Measurements from ENCODE around the gene ACTL6B. TPM values are rescaled to one million over a fixed set of nuclear protein-coding genes. Genes with fewer than 3 reads are reported as not detected.

The ACTL6B gene
- total and polyA plus RNA-seq, 9 of the 15 experiments (the other 6 are each of a cell fraction or from before 2014, with no cell fraction given): not detected

DNA sequence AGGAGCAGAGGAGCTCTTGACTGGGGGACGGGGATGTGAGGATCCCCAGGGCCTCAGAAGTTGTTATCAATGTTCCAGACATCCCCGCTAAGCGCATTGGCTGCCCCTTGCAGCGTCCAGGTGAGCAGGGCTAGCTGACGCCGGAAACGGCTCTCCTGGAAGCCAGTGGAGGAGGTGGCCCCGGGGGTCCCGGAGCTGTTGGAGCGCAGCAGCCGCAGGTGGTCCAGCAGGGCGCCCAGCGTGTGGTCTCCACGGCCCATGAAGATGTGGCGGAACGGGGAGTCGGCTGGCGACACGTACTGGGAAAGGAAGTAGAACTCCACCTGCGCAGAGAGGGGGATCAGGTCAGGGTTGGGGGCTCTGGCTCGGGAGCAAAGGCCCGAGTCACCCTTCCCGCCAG is 35.4 kb downstream of the ACTL6B start:
- BruUV-seq (replicated peaks): no TSS peak
- Histone ChIP-seq H3K9ac (ENCODE audit: insufficient read depth in 1 of 2, low read depth in 2 of 2, low read length in 2 of 2) (no peak overlapping the region), H3K79me2 (ENCODE audit: control insufficient read depth, insufficient read depth, low read length) (peaks cover 2% of the 10 kb centered on the region; the same call in 2 of the 3 replicates), H3K4me3 (no peak overlapping the region), H3K4me1 (replicated peaks in 1 of 2; ENCODE audit: control insufficient read depth in 2 of 2, insufficient read depth in 2 of 2, low read length in 2 of 2) (peaks cover 10 to 17% of the 10 kb centered on the region in 2 experiments; a peak in 4 of 5 replicates), H4K20me1 (replicated peaks; ENCODE audit: control insufficient read depth, insufficient read depth, low read length) (no peaks in the 10 kb centered on the region), H3K4me2 (ENCODE audit: insufficient read depth, low read length) (no peak overlapping the region), H3K27me3 (ENCODE audit: control insufficient read depth in 2 of 2, insufficient read depth in 2 of 2, low read length in 2 of 2) (no peaks in the 10 kb centered on the region), H3K9me3 (replicated peaks; ENCODE audit: control insufficient read depth, insufficient read depth, low read depth, low read length) (no peaks in the 10 kb centered on the region), H3K36me3 (ENCODE audit: control insufficient read depth, insufficient read depth, low read length) (peaks cover 28% of the 10 kb centered on the region), H2AFZ (ENCODE audit: low read depth, low read length) (no peak overlapping the region), H3K9me1 (ENCODE audit: control insufficient read depth, insufficient read depth, low read length) (no peaks in the 10 kb centered on the region), H3K27ac (ENCODE audit: extremely low read depth, low read depth, low read length) (no peak overlapping the region)
- ATAC-seq: no peak; the same call in 2 of the 3 replicates
- in situ Hi-C loops (cut with MboI) (no loop called here), intact Hi-C loops (cut with micrococcal nuclease) (no loop called here)
- FAIRE-seq: no peak
- ChIA-PET CTCF (ENCODE audit: low intra/inter-chr PET ratio) (no interaction called here), POLR2A (interaction anchor here (0.6 to 7.0 kb wide), 3 partner anchors 6 to 29 kb away, joined by 3 to 54 read pairs (median 3); partner anchors contain the start of gene MOSPD3)
- no peak for DNase-seq (ENCODE audit: extremely low read depth in 1 of 4, low spot score in 3 of 4)
- 89% methylated on average over 23 of the region's 23 CpGs for WGBS (ENCODE audit: insufficient coverage, low coverage, missing lambda C conversion rate)
- TF ChIP-seq ZBTB33 (CRISPR knock-in tag; IDR thresholded peaks at IDR 0.05) (peak; percentile 81), ZNF707 (CRISPR knock-in tag; conservative IDR thresholded peaks at IDR 0.05) (no peak), SAFB (IDR thresholded peaks at IDR 0.05; ENCODE audit: borderline replicate concordance, low read depth, low read length) (no peak), RNF2 (IDR thresholded peaks at IDR 0.05) (no peak), SIN3B (IDR thresholded peaks at IDR 0.05; ENCODE audit: low read depth) (no peak), ZNF239 (CRISPR knock-in tag; IDR thresholded peaks at IDR 0.05) (no peak), ZFP36 (IDR thresholded peaks at IDR 0.05; ENCODE audit: low read depth, low read length, partially characterized antibody) (no peak), RBFOX2 (IDR thresholded peaks at IDR 0.05; ENCODE audit: low read depth, low read length) (peak; percentile 41; the same call in 1 of the 2 replicates), JUNB (CRISPR knock-in tag; conservative IDR thresholded peaks at IDR 0.05) (no peak), ZC3H8 (IDR thresholded peaks at IDR 0.05) (no peak), NR1H2 (CRISPR knock-in tag; IDR thresholded peaks at IDR 0.05) (no peak), ZNF263 (CRISPR knock-in tag; IDR thresholded peaks at IDR 0.05; ENCODE audit: borderline replicate concordance) (no peak), ZNF431 (CRISPR knock-in tag; IDR thresholded peaks at IDR 0.05) (no peak), NR4A1 (CRISPR knock-in tag; IDR thresholded peaks at IDR 0.05) (no peak), NR4A1 (tag; IDR thresholded peaks at IDR 0.05) (no peak), PHB2 (IDR thresholded peaks at IDR 0.05; ENCODE audit: low read depth) (no peak)

Data from K562 (cell line).